SW480 (cell line): ENCODE measurements around the gene IL36B.
"Not testable (repeated sequence)": the region's sequence is repeated elsewhere in the genome, so short reads cannot be mapped to it uniquely, and the experiment has no call there.

ENCODE experiments used
- DNase-seq: peaks from one replicate; pipeline ENCODE4 v3.0.0-alpha.2; 2016; ENCODE audit warnings: low spot score

Gene IL36B

GRCh38 chr2:113052396-113052917 lies at the start of gene IL36B:
Gene IL36B, minus strand, starts transcription at chr2:113052867.
- DNase-seq = no peak

- DNase-seq = no peak
These were observed 49.5 kb upstream of the IL36B start for GRCh38 chr2:113102133-113102532.

DNA sequence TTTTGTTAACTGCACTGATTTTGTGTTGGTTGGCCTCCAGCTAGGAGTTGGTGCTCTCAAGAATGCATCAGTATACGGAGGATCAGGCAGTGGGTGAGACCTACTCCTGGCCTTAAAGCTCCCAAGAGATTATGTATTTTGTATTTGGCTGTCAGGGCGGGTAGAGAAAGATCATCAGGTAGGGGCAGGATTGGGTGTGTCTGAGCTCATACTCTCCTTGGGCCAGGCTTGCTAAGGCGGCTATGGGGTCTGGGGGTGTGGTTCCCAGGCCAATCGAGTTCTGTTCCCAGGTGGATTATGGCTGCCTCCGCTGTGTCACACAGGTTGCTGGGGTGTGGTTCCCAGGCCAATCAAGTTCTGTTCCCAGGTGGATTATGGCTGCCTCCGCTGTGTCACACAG lies 45.9 kb upstream of the IL36B start:
- no peak for DNase-seq

- DNase-seq = no peak
These were observed 45.4 kb upstream of the IL36B start for GRCh38 chr2:113098041-113098440.

GRCh38 chr2:113096842-113097618 lies 44.4 kb upstream of the IL36B start:
- DNase-seq = not testable (repeated sequence)

GRCh38 chr2:113096306-113096705 lies 43.6 kb upstream of the IL36B start:
- DNase-seq = not testable (repeated sequence)

- DNase-seq = no peak
These were observed 40.9 kb upstream of the IL36B start for GRCh38 chr2:113093613-113093977.

DNA sequence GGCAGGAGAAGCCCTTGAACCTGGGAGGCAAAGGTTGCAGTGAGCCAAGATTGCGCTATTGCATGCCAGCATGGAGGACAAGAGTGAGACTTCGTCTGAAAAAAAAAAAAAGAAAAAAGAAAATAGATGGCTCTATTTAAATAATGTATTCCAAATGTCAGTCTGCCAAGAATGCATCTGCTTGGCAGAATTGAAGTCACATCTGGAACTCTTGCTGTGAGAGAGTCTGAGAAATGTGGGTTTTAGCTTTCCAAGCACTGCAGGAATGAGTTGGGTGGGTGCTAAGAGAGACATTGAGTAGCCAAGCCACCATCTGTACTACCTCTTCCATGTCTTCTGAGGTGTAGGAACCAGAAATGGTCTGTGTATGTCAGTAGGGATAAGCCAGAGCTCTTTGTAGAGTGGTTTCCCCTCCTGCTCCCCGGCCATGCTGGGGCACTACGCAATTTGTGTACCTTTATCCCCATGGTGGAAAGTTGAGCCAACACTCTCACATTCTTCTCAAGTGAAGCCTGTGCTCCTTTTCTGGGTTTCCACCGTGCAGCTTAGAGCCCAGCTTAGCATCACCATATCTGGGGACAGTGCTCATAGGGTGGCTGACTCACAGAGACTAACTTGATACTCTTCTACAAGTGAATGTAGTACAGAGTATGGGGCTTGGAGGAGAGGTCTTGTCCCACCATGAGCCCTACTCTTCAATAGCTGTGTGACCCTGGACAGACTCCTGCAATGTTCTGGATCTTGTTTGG lies 40.4 kb upstream of the IL36B start:
- no peak for DNase-seq

- DNase-seq = no peak
These were observed 38.7 kb upstream of the IL36B start for GRCh38 chr2:113091231-113091896.

GRCh38 chr2:113089916-113090315 lies 37.2 kb upstream of the IL36B start:
- no peak for DNase-seq

- DNase-seq = no peak
These were observed 35.7 kb upstream of the IL36B start for GRCh38 chr2:113088213-113088992.

GRCh38 chr2:113085542-113085941 lies 32.9 kb upstream of the IL36B start:
- DNase-seq = no peak

DNA sequence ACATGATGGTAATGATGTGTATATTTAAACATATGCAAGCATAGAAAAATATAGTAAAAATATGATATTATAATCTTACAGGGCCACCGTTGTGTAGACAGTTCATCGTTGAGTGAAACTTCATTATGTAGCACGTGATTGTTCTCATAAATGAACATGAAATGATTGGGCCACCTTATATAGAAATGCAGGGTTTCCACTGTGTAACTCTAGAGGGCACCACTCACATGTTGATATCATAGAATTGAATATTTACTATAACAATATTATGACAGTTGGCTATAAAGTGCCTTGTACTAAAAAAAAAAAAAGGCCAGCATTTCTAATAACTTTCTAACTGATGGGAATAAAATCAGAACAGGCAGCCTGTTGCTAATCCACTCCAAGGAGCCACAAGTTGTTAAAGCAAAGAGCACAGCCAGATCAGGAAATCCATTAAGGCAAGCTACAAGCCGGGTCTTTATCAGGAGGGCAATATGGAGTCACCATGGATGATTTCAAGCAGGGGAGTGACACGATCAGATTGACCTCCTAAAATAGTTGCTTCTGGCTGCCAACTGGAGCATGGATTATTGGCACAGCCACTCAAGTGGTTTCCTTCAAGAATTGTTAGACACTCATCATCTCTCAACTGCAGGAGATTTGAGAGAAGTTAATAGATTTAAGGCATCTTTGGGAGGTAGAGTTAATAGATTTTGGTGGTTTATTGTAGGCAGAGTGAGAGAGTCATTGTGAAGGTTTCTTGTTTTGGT lies 31.8 kb upstream of the IL36B start:
- peak; percentile 41 for DNase-seq

- no peak for DNase-seq
These were observed 30.6 kb upstream of the IL36B start for GRCh38 chr2:113083296-113083695.

DNA sequence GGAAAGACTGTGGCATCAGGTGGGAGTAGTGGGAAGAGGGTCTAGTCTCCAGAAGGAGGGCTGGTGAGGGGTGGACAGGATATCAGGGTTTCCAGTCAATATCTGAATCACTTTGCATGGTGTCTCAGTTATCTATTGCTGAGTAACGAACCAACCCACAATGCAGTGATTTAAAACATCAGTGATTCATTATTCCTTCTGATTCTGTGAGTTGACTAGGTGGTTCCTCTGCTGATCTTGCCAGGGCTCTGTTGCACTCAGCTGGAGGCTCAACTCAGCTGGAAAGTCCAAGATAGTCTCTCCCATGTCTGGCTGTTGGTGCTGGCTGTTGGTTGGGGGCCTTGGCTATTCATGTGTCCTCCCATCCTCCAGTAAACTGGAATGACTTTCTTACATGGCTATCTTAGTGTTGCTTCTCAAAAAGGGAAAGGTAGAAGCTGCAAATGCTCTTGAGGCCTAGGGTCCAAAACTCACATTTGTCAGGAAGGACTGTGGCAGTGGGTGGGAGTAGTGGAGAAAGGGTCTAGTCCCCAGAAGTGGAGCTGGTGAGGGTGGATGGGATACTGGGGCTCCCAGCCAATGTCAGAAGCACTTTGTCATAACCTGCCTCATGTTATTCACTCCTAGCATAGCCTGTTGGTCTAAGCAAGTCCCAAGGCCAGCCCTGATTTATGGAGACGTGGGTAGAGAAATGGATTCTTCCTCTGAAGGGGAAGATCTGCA lies 29.0 kb upstream of the IL36B start:
- no peak for DNase-seq

- DNase-seq = peak; percentile 29
These were observed 27.5 kb upstream of the IL36B start for GRCh38 chr2:113080134-113080533.

DNA sequence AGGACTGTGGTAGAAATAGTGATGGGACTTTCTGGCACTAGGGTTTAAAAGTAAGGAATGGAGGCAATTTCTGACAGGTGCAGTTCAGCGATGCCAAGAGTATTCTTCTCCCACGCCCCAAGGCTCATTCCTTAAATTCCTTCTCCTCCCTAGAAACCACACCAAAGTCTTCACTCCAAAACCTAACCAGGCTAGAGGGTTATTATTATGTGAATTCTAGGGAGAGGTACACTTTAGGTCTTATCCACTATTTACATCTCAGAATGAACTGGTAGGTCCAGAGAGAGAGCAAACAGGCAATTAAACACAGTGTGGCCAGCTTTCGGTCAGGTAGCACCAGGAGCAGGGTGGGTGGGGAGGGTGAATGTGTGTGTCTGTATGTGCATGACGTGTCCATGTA lies 26.5 kb upstream of the IL36B start:
- peak; percentile 77 for DNase-seq

DNA sequence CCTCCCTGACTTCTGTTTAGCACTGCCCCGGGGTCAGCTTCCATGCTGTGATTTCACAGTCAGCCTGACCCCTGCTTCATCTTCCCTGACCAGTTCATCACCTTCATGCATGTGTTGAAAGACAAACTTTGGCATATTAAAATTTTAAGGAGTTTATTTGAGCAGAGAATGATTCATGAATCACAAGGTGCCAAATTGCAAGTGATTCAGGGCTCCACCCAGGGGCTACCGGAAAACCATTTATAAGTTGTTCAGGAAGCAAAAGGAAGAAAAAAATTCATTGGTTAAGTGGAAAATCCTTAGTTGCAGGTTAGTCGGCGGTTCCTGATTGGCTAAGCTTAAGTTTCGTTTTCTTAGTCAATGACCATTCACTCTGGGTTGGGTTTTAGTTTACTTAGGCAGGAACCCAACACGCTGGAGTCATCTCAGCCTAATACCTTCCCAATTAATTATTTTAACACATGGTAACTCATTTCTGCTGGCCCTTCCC lies 25.7 kb upstream of the IL36B start:
- peak; percentile 77 for DNase-seq

GRCh38 chr2:113077921-113078320 lies 25.3 kb upstream of the IL36B start:
- peak; percentile 81 for DNase-seq

- DNase-seq = no peak
These were observed 24.4 kb upstream of the IL36B start for GRCh38 chr2:113076954-113077669.
